EL (cell line): ENCODE data around the gene CDON.

Experiments
- DNase-seq: peaks from one replicate; pipeline ENCODE4 v3.0.0-alpha.2; 2016

Gene CDON

GRCh38 chr11:125941619-125942611 lies 120.8 kb downstream of the CDON start:
- DNase-seq = peak; percentile 13

DNA sequence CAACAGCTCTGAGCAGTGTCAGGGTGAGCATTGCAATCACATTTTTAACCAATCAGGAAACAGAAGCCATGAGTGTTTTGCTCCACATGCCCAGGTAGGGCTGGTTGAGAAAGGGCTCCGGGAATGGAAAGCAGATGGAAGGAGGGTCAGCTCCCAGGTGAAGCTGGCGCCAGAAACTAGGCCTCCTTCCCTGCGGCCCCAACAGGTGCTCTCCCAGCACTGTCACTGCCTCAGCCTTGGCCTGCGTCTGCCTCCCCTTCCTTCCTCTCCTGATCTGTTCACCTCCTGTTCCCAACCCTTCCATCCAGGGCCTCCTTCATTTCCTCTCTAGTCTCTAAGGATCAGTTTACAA lies 121.4 kb downstream of the CDON start:
- no peak for DNase-seq

- DNase-seq = no peak
Measured at GRCh38 chr11:125940145-125940544, 122.5 kb downstream of the CDON start.

GRCh38 chr11:125939081-125939521 lies 123.6 kb downstream of the CDON start:
- DNase-seq = no peak

- DNase-seq = no peak
Measured at GRCh38 chr11:125938418-125938817, 124.2 kb downstream of the CDON start.

DNA sequence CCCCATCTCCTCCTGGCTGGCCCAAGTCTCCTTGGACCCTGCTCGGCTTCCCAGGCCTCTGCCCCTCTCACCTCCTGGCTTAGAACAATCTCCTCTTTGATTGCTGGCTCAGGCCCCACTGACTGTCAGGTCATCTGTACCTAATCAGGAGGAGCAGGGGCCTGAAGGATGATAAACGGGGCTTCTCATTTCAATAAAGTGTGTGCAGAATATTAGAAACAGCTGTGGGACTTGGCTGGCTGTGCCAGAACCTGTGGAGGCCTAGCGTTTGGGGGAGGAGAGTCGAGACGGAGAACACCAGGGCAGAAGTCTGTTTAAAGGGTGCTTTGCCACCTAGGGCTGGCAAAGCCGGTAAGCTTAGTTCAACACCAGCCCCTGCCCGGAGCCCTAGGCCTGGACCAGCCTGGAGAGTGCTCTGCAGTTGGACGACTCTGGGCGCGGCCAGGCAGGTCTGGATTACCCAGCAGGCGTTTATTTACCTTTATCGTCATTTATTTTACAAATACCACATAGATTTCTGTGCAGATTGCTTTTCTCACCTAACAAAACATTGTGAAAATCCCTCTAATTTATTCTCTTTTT lies 127.0 kb downstream of the CDON start:
- no peak for DNase-seq

DNA sequence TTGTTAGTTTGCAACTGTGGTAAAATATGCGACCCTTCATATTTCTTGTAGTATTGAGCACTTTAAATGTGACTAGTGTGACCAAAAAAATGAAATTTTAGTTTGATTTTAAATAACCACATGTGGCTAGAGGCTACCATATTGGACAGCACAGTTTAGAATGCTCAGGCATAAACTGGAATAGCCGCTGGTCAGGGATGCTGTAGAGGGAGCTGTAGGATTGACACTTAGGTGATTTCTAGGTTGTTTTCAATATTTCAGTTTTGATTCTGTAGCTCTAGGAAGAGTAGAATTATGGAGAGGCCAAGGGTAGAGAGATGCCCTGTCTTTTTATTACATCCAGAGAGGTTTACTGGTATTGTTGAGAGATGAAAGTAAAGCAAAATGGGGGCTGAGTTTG lies 127.6 kb downstream of the CDON start:
- no peak for DNase-seq

DNA sequence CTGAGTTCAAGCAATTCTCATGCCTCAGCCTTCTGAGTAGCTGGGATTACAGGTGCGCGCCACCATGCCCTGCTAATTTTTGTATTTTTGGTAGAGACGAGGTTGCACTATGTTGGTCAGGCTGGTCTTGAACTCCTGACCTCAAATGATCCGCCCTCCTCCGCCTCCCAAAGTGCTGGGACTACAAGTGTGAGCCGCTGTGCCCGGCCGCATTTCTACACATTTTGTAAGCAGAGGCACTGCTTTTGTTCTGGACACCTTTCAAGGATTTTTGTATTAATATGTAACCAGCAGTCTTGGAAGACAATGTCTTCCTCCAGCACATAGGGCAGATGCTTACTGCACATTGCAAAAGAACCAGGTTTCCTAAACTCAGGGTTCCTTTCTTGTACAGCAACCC lies 128.2 kb downstream of the CDON start:
- no peak for DNase-seq

GRCh38 chr11:125933030-125933813 lies 129.4 kb downstream of the CDON start:
- DNase-seq = no peak

GRCh38 chr11:125932301-125932700 lies 130.4 kb downstream of the CDON start:
- no peak for DNase-seq

DNA sequence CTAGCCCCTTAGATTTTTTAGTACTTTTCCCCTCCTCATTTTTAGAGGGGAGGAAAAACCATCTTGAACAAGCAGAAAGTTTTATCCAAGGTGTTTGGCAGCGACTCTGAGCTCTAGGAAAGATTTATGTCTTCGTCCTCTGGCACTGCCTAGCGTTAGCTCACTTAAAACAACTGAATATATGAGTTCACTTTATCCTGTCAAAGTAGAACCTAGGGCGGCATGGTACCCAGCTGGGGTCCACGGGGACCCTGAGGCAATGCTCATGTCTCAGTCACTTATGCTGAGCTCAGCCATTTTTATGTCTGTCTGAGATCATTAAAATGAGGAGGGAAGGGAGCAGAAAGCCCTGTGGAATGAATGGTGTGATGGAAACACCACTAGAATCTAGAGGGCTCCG lies 131.0 kb downstream of the CDON start:
- no peak for DNase-seq

DNA sequence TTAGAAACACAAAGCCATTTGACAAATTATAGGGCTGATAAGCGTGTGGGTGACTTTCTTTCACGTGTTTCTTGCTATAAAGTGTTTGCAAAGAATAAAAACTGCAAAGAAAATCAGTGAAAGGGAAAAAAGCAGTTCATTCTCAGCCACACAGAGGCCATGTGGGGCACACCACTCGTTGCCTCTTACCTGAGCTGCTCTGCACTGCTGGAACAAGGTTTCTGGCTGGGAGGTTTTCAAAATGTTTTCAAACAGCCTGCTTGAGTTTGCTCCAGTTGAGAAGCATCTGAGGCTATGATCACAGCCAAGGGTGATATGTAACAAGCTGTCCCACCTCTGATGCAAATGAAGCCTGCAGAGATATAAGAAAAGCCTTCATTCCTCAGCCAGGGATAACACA lies 131.6 kb downstream of the CDON start:
- no peak for DNase-seq

DNA sequence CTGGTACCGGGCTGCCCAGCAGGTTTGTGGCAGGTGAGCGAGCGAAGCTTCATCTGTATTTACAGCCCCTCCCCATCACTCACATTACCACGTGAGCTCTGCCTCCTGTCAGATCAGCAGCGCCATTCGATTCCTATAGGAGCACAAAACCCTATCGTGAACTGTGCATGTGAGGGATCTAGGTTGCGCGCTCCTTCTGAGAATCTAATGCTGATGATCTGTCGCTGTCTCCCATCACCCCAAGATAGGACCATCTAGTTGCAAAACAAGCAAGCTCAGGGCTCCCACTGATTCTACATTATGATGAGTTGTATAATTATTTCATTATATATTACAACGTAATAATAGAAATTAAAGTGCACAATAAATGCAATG lies 132.6 kb downstream of the CDON start:
- no peak for DNase-seq

GRCh38 chr11:125929445-125930075 lies 133.1 kb downstream of the CDON start:
- DNase-seq = no peak

DNA sequence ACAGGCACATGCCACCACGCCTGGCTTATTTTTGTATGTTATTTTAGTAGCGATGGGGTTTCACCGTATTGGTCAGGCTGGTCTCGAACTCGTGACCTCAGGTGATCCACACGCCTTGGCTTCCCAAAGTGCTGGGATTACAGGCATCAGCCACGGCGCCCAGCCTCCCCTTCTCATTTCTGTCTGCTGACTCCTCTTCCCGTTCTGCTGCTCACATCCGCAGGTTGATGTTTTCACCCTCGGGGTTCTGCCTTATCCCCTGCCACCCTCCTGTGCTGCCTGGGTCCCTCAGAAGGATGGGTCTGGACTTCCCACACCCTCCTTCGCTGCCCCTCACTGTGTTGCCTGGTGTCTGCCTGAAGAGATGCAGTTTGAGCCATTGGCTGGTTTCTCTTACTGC lies 136.0 kb downstream of the CDON start:
- no peak for DNase-seq

GRCh38 chr11:125925804-125926203 lies 136.9 kb downstream of the CDON start:
- DNase-seq = no peak

- no peak for DNase-seq
Measured at GRCh38 chr11:125925247-125925740, 137.4 kb downstream of the CDON start.

GRCh38 chr11:125924384-125925007 lies 138.2 kb downstream of the CDON start:
- no peak for DNase-seq

- no peak for DNase-seq
Measured at GRCh38 chr11:125923633-125924032, 139.0 kb downstream of the CDON start.

DNA sequence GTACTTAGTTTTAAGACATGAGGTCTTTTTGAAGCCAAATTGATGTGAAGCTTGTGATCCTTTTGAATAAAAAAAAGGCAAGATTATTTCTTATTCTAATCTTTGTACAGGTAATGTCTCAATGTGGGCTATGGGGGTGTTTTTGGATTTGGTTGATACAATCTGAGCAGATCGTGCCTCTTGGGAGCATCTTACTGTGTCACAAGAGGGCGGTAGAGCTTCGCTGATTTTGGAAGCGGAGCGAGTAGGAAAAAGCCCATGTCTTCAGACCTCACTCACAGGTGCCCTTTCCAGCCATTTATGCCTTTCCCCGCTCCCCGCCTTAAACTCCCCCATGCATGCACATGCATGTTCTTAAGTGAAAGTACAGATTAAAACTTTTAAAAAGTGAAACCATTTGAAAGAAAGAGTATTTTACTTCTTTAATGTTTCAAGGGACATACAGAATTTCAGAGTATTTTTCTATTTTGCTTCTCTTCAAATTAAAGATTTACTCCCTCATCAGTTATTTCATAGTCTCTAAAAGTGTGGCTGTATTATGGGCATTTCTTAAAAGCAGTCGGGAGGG lies 139.6 kb downstream of the CDON start:
- DNase-seq = peak; percentile 65

- no peak for DNase-seq
Measured at GRCh38 chr11:125922156-125922555, 140.5 kb downstream of the CDON start.

DNA sequence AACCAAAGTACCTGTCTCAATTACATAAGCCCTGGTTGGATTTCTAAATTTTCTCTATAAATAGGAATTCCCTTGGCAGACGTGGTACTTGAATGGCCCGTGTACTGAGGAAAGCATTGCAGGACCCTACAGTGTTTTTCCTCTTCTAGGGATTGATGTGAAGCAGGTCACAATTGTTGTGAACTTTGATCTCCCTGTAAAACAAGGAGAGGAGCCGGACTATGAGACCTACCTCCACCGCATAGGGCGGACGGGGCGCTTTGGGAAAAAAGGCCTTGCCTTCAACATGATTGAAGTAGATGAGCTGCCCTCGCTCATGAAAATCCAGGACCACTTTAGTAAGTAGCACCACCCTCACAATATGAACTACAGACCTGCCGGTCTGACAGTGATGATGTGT lies 141.6 kb downstream of the CDON start:
- DNase-seq = no peak
